Cardiac septum (tissue), 1 donor: ENCODE results near the gene THPO. TPM values are rescaled to one million over a fixed set of nuclear protein-coding genes. Genes with fewer than 3 reads are reported as not detected.
A peak's percentile ranks its signal among the peaks of the same experiment; 100 is the strongest.

Experiments
- DNase-seq: peaks from one replicate; pipeline ENCODE4 v3.0.0-alpha.2; 2020; ENCODE audit warnings: low spot score
- intact Hi-C: fragments of 100-400 bp; cut with DNase I; formaldehyde crosslinking; loops from one replicate; pipeline ENCODE4 v1.14.0; 2022
- total RNA-seq: library from RNA; stranded (reverse); fragmentation: NEBNext Ultra II Directional; extraction: Animal tissue kit (Norgen Biotek cat#: 25700); gene quantifications from one replicate; pipeline ENCODE4 v1.2.1, GENCODE V29; 2021
- donor health status: DM: no; HTN: no; CAD: no.

THPO gene
- total RNA-seq, 1 donor from 2014 or later, result 0.48 TPM

GRCh38 chr3:184387174-184387714 is 9.2 kb upstream of the THPO start:
- DNase-seq, result no peak
- intact Hi-C loops, result no loop called here

GRCh38 chr3:184386047-184386806 is 8.2 kb upstream of the THPO start:
- intact Hi-C loops, result no loop called here
- DNase-seq, result no peak

GRCh38 chr3:184384856-184385422 is 6.9 kb upstream of the THPO start:
- no peak for DNase-seq
- intact Hi-C loops, result no loop called here

- no peak for DNase-seq
- intact Hi-C loops, result no loop called here
Measured at GRCh38 chr3:184384342-184384741, 6.3 kb upstream of the THPO start.

- intact Hi-C loops, result no loop called here
- DNase-seq, result no peak
Measured at GRCh38 chr3:184383033-184383740, 5.2 kb upstream of the THPO start.

GRCh38 chr3:184382326-184383032 is 4.5 kb upstream of the THPO start:
- intact Hi-C loops, result no loop called here
- DNase-seq, result no peak

- intact Hi-C loops, result no loop called here
- DNase-seq, result no peak
Measured at GRCh38 chr3:184381261-184382224, 3.5 kb upstream of the THPO start.

GRCh38 chr3:184380627-184381260 is 2.7 kb upstream of the THPO start:
- intact Hi-C loops, result no loop called here
- peak; percentile 53 for DNase-seq

GRCh38 chr3:184380185-184380626 is 2.2 kb upstream of the THPO start:
- intact Hi-C loops, result no loop called here

GRCh38 chr3:184379358-184380184 is 1.6 kb upstream of the THPO start, which contains the start of gene CHRD:
Gene CHRD, plus strand, starts transcription at chr3:184380054. Its CDS starts 265 bp downstream, at chr3:184380319.
- intact Hi-C loops, result no loop called here
- peak; percentile 70 for DNase-seq

More at GRCh38 chr3:184380185-184380626, 2.2 kb upstream of the THPO start:
- peak; percentile 80 for DNase-seq

GRCh38 chr3:184378651-184379357 is 797 bp upstream of the THPO start:
- DNase-seq, result peak; percentile 38
- intact Hi-C loops, result no loop called here

- intact Hi-C loops, result no loop called here
- DNase-seq, result no peak
Measured at GRCh38 chr3:184377374-184377773, 633 bp downstream of the THPO start.

GRCh38 chr3:184375747-184376461 is 2.1 kb downstream of the THPO start:
- DNase-seq, result no peak
- intact Hi-C loops, result no loop called here

- no peak for DNase-seq
- intact Hi-C loops, result loop anchor here (5.0 kb wide), 3 partner anchors 44 to 404 kb away; no protein-coding TSS in a partner anchor
Measured at GRCh38 chr3:184373422-184373821, 4.6 kb downstream of the THPO start.

GRCh38 chr3:184372911-184373310 is 5.1 kb downstream of the THPO start:
- intact Hi-C loops, result loop anchor here (5.0 kb wide), 3 partner anchors 44 to 404 kb away; no protein-coding TSS in a partner anchor

More at GRCh38 chr3:184372911-184373310, 5.1 kb downstream of the THPO start:
- DNase-seq, result no peak
